ENCODE measurements around the gene OR2G3. TPM values are rescaled to one million over a fixed set of nuclear protein-coding genes. Genes with fewer than 3 reads are reported as not detected.

The OR2G3 gene
- total RNA-seq, 1 donor from 2014 or later = not detected

DNA sequence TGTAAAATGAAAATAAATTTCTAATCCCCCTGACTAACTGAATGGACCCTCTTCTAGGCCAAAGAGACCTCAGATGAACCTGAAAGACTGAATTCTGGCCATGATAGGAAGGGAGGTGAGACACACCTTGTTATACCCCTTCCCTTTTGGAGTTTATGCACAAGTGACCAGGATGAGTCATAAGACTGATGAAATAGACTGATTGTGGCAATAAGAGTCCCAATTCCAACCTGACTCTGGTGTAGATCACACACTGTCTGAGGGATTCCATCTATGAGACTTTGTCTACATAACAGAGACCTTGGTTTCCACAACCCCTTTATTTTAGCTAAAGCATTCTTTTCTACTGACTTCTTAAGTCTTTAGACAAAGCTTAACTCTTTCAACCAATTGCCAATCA lies 30.7 kb upstream of the OR2G3 start:
- DNase-seq (ENCODE audit: low spot score) = no peak
- H3K27me3 Mint-ChIP-seq (ENCODE audit: low read depth) = peaks cover 1% of the 10 kb centered on the region
- TF ChIP-seq CTCF (IDR thresholded peaks at IDR 0.05) = no peak
- peaks cover 22% of the 10 kb centered on the region for H3K9me3 Mint-ChIP-seq (ENCODE audit: low read depth)
- no peak overlapping the region for H3K4me3 Mint-ChIP-seq (ENCODE audit: unreplicated experiment)
- H3K27ac Mint-ChIP-seq (ENCODE audit: unreplicated experiment) = no peak overlapping the region
- H3K4me1 Mint-ChIP-seq (ENCODE audit: low read depth) = no peaks in the 10 kb centered on the region
- peaks cover 3% of the 10 kb centered on the region for H3K36me3 Mint-ChIP-seq (ENCODE audit: low read depth)

DNA sequence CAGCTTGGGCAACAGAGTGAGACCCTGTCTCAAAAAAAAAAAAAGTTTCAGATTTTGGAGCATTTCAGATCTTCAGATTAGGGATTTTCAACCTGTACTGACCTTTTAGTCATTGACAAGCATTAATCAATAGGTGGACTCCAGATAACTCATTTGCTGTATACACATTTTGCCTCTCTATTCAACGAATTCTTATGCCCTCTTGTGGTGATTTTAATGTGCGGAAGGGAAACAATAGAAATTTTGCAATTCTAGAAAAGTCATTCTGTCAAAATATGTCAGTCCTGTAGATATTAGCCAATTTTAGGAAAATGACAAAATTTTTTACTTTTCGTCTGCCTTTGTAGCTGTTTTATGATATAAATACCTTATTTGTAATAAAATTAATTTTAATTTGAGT lies 28.9 kb upstream of the OR2G3 start:
- TF ChIP-seq CTCF (IDR thresholded peaks at IDR 0.05) = peak; percentile 76
- no peak for DNase-seq (ENCODE audit: low spot score)
- Mint-ChIP-seq H3K27me3 (ENCODE audit: low read depth) (peaks cover 1% of the 10 kb centered on the region), H3K9me3 (ENCODE audit: low read depth) (peaks cover 6% of the 10 kb centered on the region), H3K27ac (ENCODE audit: unreplicated experiment) (no peak overlapping the region), H3K36me3 (ENCODE audit: low read depth) (no peaks in the 10 kb centered on the region), H3K4me1 (ENCODE audit: low read depth) (no peaks in the 10 kb centered on the region), H3K4me3 (ENCODE audit: unreplicated experiment) (no peak overlapping the region)

DNA sequence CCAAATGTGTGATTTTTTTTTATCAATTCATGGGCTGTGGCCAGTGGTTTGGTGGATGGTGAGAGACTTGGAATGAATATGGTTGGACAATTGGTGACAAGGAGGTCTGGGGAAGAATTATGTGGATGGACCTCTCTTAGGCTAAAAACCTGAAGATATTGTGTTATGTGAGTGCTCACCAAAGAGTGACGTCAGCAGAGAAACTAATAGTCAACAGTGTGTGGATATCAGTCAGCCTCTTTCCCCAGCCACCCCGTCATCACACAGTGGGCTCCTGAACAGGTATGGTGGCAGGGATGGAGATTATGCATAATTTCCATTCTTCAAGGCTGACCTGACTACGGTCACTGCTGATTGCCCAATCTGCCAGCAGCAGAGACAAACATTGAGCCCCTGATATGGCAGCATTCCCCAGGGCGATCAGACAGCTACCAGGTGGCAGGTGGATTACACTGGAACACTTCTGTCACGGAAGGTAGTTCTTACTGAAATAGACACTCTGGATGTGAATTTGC lies 26.4 kb upstream of the OR2G3 start:
- Mint-ChIP-seq H3K36me3 (ENCODE audit: low read depth) (no peaks in the 10 kb centered on the region), H3K27me3 (ENCODE audit: low read depth) (peaks cover 13% of the 10 kb centered on the region), H3K27ac (ENCODE audit: unreplicated experiment) (no peak overlapping the region), H3K4me3 (ENCODE audit: unreplicated experiment) (no peak overlapping the region), H3K4me1 (ENCODE audit: low read depth) (no peaks in the 10 kb centered on the region), H3K9me3 (ENCODE audit: low read depth) (no peaks in the 10 kb centered on the region)
- DNase-seq (ENCODE audit: low spot score) = no peak
- no peak for TF ChIP-seq CTCF (IDR thresholded peaks at IDR 0.05)

GRCh38 chr1:247588060-247588459 lies 17.3 kb upstream of the OR2G3 start, which contains the start of gene OR2G2:
Gene OR2G2 (plus strand): TSS chr1:247588360. CDS start chr1:247588360, 0 bp downstream.
- Mint-ChIP-seq H3K27ac (ENCODE audit: unreplicated experiment) (no peak within 1 kb of the TSS), H3K36me3 (ENCODE audit: low read depth) (no peaks in the 10 kb centered on the region), H3K4me1 (ENCODE audit: low read depth) (no peaks in the 10 kb centered on the region), H3K9me3 (ENCODE audit: low read depth) (peaks cover 5% of the 10 kb centered on the region), H3K4me3 (ENCODE audit: unreplicated experiment) (no peak within 1 kb of the TSS), H3K27me3 (ENCODE audit: low read depth) (peaks cover 7% of the 10 kb centered on the region)
- no peak for TF ChIP-seq CTCF (IDR thresholded peaks at IDR 0.05)
- DNase-seq (ENCODE audit: low spot score) = no peak

GRCh38 chr1:247613405-247613804 lies 8.0 kb downstream of the OR2G3 start:
- no peaks in the 10 kb centered on the region for H3K4me1 Mint-ChIP-seq (ENCODE audit: low read depth)
- no peak overlapping the region for H3K4me3 Mint-ChIP-seq (ENCODE audit: unreplicated experiment)
- H3K27me3 Mint-ChIP-seq (ENCODE audit: low read depth) = no peaks in the 10 kb centered on the region
- H3K27ac Mint-ChIP-seq (ENCODE audit: unreplicated experiment) = no peak overlapping the region
- TF ChIP-seq CTCF (IDR thresholded peaks at IDR 0.05) = no peak
- no peak for DNase-seq (ENCODE audit: low spot score)
- H3K9me3 Mint-ChIP-seq (ENCODE audit: low read depth) = peaks cover 29% of the 10 kb centered on the region
- H3K36me3 Mint-ChIP-seq (ENCODE audit: low read depth) = no peaks in the 10 kb centered on the region

Measured in chondrocyte (in vitro differentiated cells).